Adipocyte (in vitro differentiated cells): ENCODE data around the gene CELSR3.

ENCODE experiments used
- DNase-seq: peaks from one replicate; pipeline ENCODE4 v3.0.0-alpha.2; 2015; ENCODE audit warnings: low read depth
- H3K27me3 ChIP-seq: replicated peaks from 2 replicates; pipeline ENCODE4 v1.7.0; 2013; ENCODE audit warnings: mild to moderate bottlenecking, low read length, moderate library complexity; ENCODE audit not compliant: control insufficient read depth, insufficient read depth
- H3K36me3 ChIP-seq: 2 replicates; pipeline ENCODE4 v1.7.0; 2013; ENCODE audit warnings: low read length, mild to moderate bottlenecking, moderate library complexity; ENCODE audit not compliant: control insufficient read depth, insufficient read depth, severe bottlenecking
- H3K4me1 ChIP-seq: 2 replicates; pipeline ENCODE4 v1.7.0; 2013; ENCODE audit warnings: mild to moderate bottlenecking, low read length, moderate library complexity; ENCODE audit not compliant: control insufficient read depth, insufficient read depth
- H3K4me3 ChIP-seq: 2 replicates; pipeline ENCODE4 v1.7.0; 2013; ENCODE audit warnings: mild to moderate bottlenecking, low read length, moderate library complexity
- H3K9ac ChIP-seq: 2 replicates; pipeline ENCODE4 v1.7.0; 2013; ENCODE audit warnings: mild to moderate bottlenecking, low read length, moderate library complexity
- H3K9me3 ChIP-seq: 2 replicates; pipeline ENCODE4 v1.7.0; 2013; ENCODE audit warnings: mild to moderate bottlenecking, low read length, moderate library complexity; ENCODE audit not compliant: control insufficient read depth

The CELSR3 gene

GRCh38 chr3:48656841-48657281 lies 5.8 kb downstream of the CELSR3 start:
- DNase-seq, result no peak
- Histone ChIP-seq H3K4me1 (peaks cover 9% of the 10 kb centered on the region), H3K4me3 (peak overlapping the region; percentile 70), H3K36me3 (no peaks in the 10 kb centered on the region), H3K9ac (no peak overlapping the region), H3K9me3 (no peaks in the 10 kb centered on the region), H3K27me3 (no peaks in the 10 kb centered on the region)

- peak; percentile 77 for DNase-seq
- H3K9ac ChIP-seq, result no peak overlapping the region
- no peaks in the 10 kb centered on the region for H3K27me3 ChIP-seq
- H3K9me3 ChIP-seq, result no peaks in the 10 kb centered on the region
- peaks cover 8% of the 10 kb centered on the region for H3K4me1 ChIP-seq
- H3K36me3 ChIP-seq, result no peaks in the 10 kb centered on the region
- peak overlapping the region; percentile 70 for H3K4me3 ChIP-seq
These were observed 6.4 kb downstream of the CELSR3 start for GRCh38 chr3:48656061-48656840.

- no peaks in the 10 kb centered on the region for H3K36me3 ChIP-seq
- H3K9ac ChIP-seq, result no peak overlapping the region
- DNase-seq, result no peak
- H3K4me1 ChIP-seq, result peaks cover 8% of the 10 kb centered on the region
- H3K4me3 ChIP-seq, result no peak overlapping the region
- H3K9me3 ChIP-seq, result no peaks in the 10 kb centered on the region
- H3K27me3 ChIP-seq, result no peaks in the 10 kb centered on the region
These were observed 7.1 kb downstream of the CELSR3 start for GRCh38 chr3:48655606-48656005.

GRCh38 chr3:48655063-48655462 lies 7.6 kb downstream of the CELSR3 start:
- Histone ChIP-seq H3K27me3 (no peaks in the 10 kb centered on the region), H3K9me3 (no peaks in the 10 kb centered on the region), H3K4me1 (peaks cover 8% of the 10 kb centered on the region), H3K36me3 (no peaks in the 10 kb centered on the region), H3K4me3 (no peak overlapping the region), H3K9ac (no peak overlapping the region)
- DNase-seq, result no peak

GRCh38 chr3:48652923-48653715 lies 9.6 kb downstream of the CELSR3 start:
- Histone ChIP-seq H3K4me3 (no peak overlapping the region), H3K9me3 (no peaks in the 10 kb centered on the region), H3K4me1 (peaks cover 8% of the 10 kb centered on the region), H3K27me3 (peaks cover 3% of the 10 kb centered on the region), H3K36me3 (no peaks in the 10 kb centered on the region), H3K9ac (no peak overlapping the region)
- no peak for DNase-seq

GRCh38 chr3:48651771-48652170 lies 10.9 kb downstream of the CELSR3 start:
- Histone ChIP-seq H3K9me3 (no peaks in the 10 kb centered on the region), H3K36me3 (no peaks in the 10 kb centered on the region), H3K9ac (no peak overlapping the region), H3K27me3 (peaks cover 3% of the 10 kb centered on the region), H3K4me1 (peaks cover 7% of the 10 kb centered on the region), H3K4me3 (no peak overlapping the region)
- DNase-seq, result no peak

GRCh38 chr3:48650723-48651122 lies 12.0 kb downstream of the CELSR3 start:
- Histone ChIP-seq H3K9me3 (no peaks in the 10 kb centered on the region), H3K27me3 (peaks cover 3% of the 10 kb centered on the region), H3K9ac (no peak overlapping the region), H3K4me1 (no peaks in the 10 kb centered on the region), H3K36me3 (no peaks in the 10 kb centered on the region), H3K4me3 (no peak overlapping the region)
- DNase-seq, result no peak

- no peaks in the 10 kb centered on the region for H3K4me1 ChIP-seq
- no peak overlapping the region for H3K4me3 ChIP-seq
- no peaks in the 10 kb centered on the region for H3K36me3 ChIP-seq
- peaks cover 3% of the 10 kb centered on the region for H3K27me3 ChIP-seq
- H3K9me3 ChIP-seq, result no peaks in the 10 kb centered on the region
- DNase-seq, result no peak
- no peak overlapping the region for H3K9ac ChIP-seq
These were observed 14.4 kb downstream of the CELSR3 start for GRCh38 chr3:48648188-48648850.

- no peaks in the 10 kb centered on the region for H3K36me3 ChIP-seq
These were observed 15.0 kb downstream of the CELSR3 start for GRCh38 chr3:48647714-48648113.

GRCh38 chr3:48644898-48645760 lies 17.6 kb downstream of the CELSR3 start:
- Histone ChIP-seq H3K36me3 (no peaks in the 10 kb centered on the region), H3K4me3 (no peak overlapping the region), H3K4me1 (no peaks in the 10 kb centered on the region), H3K9ac (no peak overlapping the region), H3K27me3 (peaks cover 3% of the 10 kb centered on the region), H3K9me3 (no peaks in the 10 kb centered on the region)
- DNase-seq, result no peak

More at GRCh38 chr3:48647714-48648113, 15.0 kb downstream of the CELSR3 start:
- no peaks in the 10 kb centered on the region for H3K9me3 ChIP-seq
- H3K4me1 ChIP-seq, result no peaks in the 10 kb centered on the region
- H3K9ac ChIP-seq, result no peak overlapping the region
- H3K4me3 ChIP-seq, result no peak overlapping the region
- H3K27me3 ChIP-seq, result peaks cover 3% of the 10 kb centered on the region
- DNase-seq, result no peak
